Measurements from ENCODE around the gene SNF8. TPM values are rescaled to one million over a fixed set of nuclear protein-coding genes. Genes with fewer than 3 reads are reported as not detected.
A peak's percentile ranks its signal among the peaks of the same experiment; 100 is the strongest.

The SNF8 gene
- total RNA-seq, 1 experiment from 2014 or later, result 136 TPM

DNA sequence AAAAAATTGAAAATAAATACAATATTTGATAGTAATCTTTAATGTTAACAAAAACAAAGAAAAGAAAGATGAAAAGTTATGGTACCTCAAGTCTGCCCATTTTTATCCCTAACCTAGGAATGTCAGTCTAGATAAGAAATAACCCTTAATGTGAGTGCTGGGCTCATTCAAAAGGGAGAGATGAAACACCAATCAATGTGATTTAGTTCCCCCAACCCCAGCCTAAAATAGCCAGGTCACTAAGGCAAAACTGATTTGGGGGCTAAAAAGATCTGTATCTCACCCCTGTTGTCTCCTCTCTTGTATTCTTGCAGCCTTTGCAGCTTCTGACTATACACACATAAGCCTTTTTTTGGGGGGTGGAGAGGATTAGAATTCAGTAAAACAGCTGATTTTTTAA lies 49.3 kb upstream of the SNF8 start:
- peak overlapping the region; percentile 89 for H3K27ac Mint-ChIP-seq
- POLR2A ChIA-PET, result interaction anchor here (1.7 to 1.8 kb wide), 2 partner anchors 22 to 32 kb away, joined by 4 to 5 read pairs; no protein-coding TSS in a partner anchor
- no peak for DNase-seq (ENCODE audit: low spot score)
- H3K4me1 Mint-ChIP-seq, result peaks cover 44% of the 10 kb centered on the region
- CTCF ChIA-PET, result interaction anchor here (0.9 to 1.5 kb wide), 2 partner anchors 39 to 42 kb away, joined by 3 to 6 read pairs; no protein-coding TSS in a partner anchor
- H3K9me3 Mint-ChIP-seq, result no peaks in the 10 kb centered on the region
- H3K27me3 Mint-ChIP-seq (ENCODE audit: low read depth), result no peaks in the 10 kb centered on the region
- no peak for ATAC-seq
- peak overlapping the region; percentile 50 for H3K4me3 Mint-ChIP-seq
- TF ChIP-seq TEAD4 (CRISPR knock-in tag; IDR thresholded peaks at IDR 0.05) (no peak), ZNF317 (CRISPR knock-in tag; IDR thresholded peaks at IDR 0.05; ENCODE audit: borderline replicate concordance, low read depth) (no peak), ESRRA (CRISPR knock-in tag; IDR thresholded peaks at IDR 0.05; ENCODE audit: borderline replicate concordance) (no peak)
- TF ChIP-seq, protein P1, sequence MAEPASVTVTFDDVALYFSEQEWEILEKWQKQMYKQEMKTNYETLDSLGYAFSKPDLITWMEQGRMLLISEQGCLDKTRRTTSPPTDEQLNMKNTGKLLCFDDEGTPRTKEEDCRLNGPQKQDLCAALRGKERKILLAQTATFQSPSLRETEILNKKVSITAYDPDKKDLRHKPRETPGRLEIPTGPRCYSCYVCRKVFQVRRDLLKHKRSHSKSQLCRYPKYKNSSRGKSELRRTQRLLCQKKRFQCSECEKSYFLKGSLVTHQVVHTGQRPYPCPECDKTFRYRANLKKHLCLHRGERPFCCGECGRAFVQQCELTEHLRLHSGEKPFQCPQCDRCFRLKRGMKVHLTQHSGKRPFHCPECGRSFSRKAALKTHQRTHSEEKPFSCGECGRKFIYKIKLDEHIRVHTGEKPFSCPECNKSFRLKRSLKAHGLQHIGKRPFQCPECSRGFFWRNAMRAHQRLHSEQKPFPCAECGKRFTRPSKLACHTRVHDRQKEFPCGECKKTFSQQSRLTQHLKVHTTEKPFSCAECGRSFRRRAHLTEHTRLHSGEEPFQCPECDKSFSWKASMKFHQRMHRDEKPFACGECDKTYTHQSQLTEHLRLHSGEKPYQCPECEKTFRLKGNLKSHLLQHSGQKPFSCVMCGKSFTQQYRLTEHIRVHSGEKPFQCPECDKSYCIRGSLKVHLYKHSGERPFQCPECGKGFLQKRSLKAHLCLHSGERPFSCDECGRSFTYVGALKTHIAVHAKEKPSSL (CRISPR knock-in tag; conservative IDR thresholded peaks at IDR 0.05), result no peak
- TF ChIP-seq, protein P2, sequence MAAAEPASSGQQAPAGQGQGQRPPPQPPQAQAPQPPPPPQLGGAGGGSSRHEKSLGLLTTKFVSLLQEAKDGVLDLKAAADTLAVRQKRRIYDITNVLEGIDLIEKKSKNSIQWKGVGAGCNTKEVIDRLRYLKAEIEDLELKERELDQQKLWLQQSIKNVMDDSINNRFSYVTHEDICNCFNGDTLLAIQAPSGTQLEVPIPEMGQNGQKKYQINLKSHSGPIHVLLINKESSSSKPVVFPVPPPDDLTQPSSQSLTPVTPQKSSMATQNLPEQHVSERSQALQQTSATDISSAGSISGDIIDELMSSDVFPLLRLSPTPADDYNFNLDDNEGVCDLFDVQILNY (CRISPR knock-in tag; IDR thresholded peaks at IDR 0.05), result no peak
- TF ChIP-seq, protein P3, sequence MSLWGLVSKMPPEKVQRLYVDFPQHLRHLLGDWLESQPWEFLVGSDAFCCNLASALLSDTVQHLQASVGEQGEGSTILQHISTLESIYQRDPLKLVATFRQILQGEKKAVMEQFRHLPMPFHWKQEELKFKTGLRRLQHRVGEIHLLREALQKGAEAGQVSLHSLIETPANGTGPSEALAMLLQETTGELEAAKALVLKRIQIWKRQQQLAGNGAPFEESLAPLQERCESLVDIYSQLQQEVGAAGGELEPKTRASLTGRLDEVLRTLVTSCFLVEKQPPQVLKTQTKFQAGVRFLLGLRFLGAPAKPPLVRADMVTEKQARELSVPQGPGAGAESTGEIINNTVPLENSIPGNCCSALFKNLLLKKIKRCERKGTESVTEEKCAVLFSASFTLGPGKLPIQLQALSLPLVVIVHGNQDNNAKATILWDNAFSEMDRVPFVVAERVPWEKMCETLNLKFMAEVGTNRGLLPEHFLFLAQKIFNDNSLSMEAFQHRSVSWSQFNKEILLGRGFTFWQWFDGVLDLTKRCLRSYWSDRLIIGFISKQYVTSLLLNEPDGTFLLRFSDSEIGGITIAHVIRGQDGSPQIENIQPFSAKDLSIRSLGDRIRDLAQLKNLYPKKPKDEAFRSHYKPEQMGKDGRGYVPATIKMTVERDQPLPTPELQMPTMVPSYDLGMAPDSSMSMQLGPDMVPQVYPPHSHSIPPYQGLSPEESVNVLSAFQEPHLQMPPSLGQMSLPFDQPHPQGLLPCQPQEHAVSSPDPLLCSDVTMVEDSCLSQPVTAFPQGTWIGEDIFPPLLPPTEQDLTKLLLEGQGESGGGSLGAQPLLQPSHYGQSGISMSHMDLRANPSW (CRISPR knock-in tag; conservative IDR thresholded peaks at IDR 0.05; ENCODE audit: low read depth), result no peak
- TF ChIP-seq, protein P4, sequence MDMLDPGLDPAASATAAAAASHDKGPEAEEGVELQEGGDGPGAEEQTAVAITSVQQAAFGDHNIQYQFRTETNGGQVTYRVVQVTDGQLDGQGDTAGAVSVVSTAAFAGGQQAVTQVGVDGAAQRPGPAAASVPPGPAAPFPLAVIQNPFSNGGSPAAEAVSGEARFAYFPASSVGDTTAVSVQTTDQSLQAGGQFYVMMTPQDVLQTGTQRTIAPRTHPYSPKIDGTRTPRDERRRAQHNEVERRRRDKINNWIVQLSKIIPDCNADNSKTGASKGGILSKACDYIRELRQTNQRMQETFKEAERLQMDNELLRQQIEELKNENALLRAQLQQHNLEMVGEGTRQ (CRISPR knock-in tag; IDR thresholded peaks at IDR 0.05), result no peak
- H3K36me3 Mint-ChIP-seq, result peaks cover 5% of the 10 kb centered on the region

DNA sequence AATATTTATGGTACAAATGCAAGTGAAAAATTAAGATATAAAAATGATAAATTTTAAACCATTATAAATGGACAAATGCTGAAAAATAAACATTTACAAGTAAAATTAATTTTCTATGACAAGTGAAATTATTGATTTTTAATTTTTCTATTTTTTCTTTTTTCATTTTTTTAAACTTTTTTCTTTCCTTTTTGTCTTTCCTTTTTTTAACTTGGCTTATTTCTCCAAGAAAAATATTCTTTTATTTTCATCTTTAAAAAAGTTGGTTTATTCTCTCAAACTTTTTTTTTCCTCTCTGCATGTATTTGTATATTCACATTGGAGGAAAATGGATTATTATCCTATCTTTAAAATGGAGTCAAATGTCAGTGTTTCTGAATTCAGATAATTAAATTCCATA lies 48.7 kb upstream of the SNF8 start:
- ChIA-PET CTCF (interaction anchor here (0.8 to 1.1 kb wide), 2 partner anchors 42 to 109 kb away, joined by 3 to 5 read pairs; no protein-coding TSS in a partner anchor), POLR2A (interaction anchor here (1.7 to 1.8 kb wide), 2 partner anchors 21 to 31 kb away, joined by 4 to 5 read pairs; no protein-coding TSS in a partner anchor)
- H3K36me3 Mint-ChIP-seq, result no peaks in the 10 kb centered on the region; the same call in 1 of the 2 replicates
- H3K4me1 Mint-ChIP-seq, result peaks cover 44% of the 10 kb centered on the region
- DNase-seq (ENCODE audit: low spot score) (no peak), ATAC-seq (no peak)
- no peak for TF ChIP-seq ZNF121 (CRISPR knock-in tag; IDR thresholded peaks at IDR 0.05)
- TF ChIP-seq, protein P5, sequence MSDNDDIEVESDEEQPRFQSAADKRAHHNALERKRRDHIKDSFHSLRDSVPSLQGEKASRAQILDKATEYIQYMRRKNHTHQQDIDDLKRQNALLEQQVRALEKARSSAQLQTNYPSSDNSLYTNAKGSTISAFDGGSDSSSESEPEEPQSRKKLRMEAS (CRISPR knock-in tag; IDR thresholded peaks at IDR 0.05), result no peak
- no peak for TF ChIP-seq JUN (CRISPR knock-in tag; IDR thresholded peaks at IDR 0.05)
- TF ChIP-seq, protein P6, sequence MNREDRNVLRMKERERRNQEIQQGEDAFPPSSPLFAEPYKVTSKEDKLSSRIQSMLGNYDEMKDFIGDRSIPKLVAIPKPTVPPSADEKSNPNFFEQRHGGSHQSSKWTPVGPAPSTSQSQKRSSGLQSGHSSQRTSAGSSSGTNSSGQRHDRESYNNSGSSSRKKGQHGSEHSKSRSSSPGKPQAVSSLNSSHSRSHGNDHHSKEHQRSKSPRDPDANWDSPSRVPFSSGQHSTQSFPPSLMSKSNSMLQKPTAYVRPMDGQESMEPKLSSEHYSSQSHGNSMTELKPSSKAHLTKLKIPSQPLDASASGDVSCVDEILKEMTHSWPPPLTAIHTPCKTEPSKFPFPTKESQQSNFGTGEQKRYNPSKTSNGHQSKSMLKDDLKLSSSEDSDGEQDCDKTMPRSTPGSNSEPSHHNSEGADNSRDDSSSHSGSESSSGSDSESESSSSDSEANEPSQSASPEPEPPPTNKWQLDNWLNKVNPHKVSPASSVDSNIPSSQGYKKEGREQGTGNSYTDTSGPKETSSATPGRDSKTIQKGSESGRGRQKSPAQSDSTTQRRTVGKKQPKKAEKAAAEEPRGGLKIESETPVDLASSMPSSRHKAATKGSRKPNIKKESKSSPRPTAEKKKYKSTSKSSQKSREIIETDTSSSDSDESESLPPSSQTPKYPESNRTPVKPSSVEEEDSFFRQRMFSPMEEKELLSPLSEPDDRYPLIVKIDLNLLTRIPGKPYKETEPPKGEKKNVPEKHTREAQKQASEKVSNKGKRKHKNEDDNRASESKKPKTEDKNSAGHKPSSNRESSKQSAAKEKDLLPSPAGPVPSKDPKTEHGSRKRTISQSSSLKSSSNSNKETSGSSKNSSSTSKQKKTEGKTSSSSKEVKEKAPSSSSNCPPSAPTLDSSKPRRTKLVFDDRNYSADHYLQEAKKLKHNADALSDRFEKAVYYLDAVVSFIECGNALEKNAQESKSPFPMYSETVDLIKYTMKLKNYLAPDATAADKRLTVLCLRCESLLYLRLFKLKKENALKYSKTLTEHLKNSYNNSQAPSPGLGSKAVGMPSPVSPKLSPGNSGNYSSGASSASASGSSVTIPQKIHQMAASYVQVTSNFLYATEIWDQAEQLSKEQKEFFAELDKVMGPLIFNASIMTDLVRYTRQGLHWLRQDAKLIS (CRISPR knock-in tag; IDR thresholded peaks at IDR 0.05; ENCODE audit: borderline replicate concordance), result no peak
- no peak for TF ChIP-seq CREB1 (CRISPR knock-in tag; IDR thresholded peaks at IDR 0.05)
- TF ChIP-seq FOXJ3 (CRISPR knock-in tag; IDR thresholded peaks at IDR 0.05; ENCODE audit: borderline replicate concordance), result no peak
- H3K9me3 Mint-ChIP-seq, result no peaks in the 10 kb centered on the region
- no peaks in the 10 kb centered on the region for H3K27me3 Mint-ChIP-seq (ENCODE audit: low read depth)
- no peak overlapping the region for H3K4me3 Mint-ChIP-seq
- H3K27ac Mint-ChIP-seq, result no peak overlapping the region
